ENCODE data around the gene CADM2. TPM values are rescaled to one million over a fixed set of nuclear protein-coding genes. Genes with fewer than 3 reads are reported as not detected.

The CADM2 gene
- total and polyA plus RNA-seq, 2 donors (not counting 3 experiments of a cell fraction or from before 2014, with no cell fraction given) = not detected

- no peak overlapping the region for H2AFZ ChIP-seq (ENCODE audit: low read depth, low read length)
- DNase-seq (ENCODE audit: low read depth, low spot score) (no peak), FAIRE-seq (no peak)
- no peaks in the 10 kb centered on the region for H3K36me3 ChIP-seq (ENCODE audit: control insufficient read depth in 2 of 2, extremely low read depth in 1 of 2, insufficient read depth in 2 of 2, low read length in 2 of 2)
- H3K9me1 ChIP-seq (replicated peaks; ENCODE audit: control insufficient read depth, extremely low read depth, insufficient read depth, low read length) = no peaks in the 10 kb centered on the region
- dilution Hi-C loops (cut with MboI; ENCODE audit: extremely low pct_ligation_motif_present, low sequenced_read_pairs) = no loop called here
- ChIA-PET CTCF (no interaction called here), POLR2A (no interaction called here)
- no peaks in the 10 kb centered on the region for H3K27me3 ChIP-seq (ENCODE audit: control insufficient read depth in 2 of 2, insufficient read depth in 2 of 2, low read length in 2 of 2)
- H3K9me3 ChIP-seq (replicated peaks; ENCODE audit: control insufficient read depth, insufficient read depth, low read length) = no peaks in the 10 kb centered on the region
- BruUV-seq (replicated peaks) = no TSS peak
- no peak overlapping the region for H3K4me3 ChIP-seq (replicated peaks in 1 of 3; ENCODE audit: insufficient read depth in 1 of 3, low read depth in 1 of 3, low read length in 3 of 3)
- no peak overlapping the region for H3K27ac ChIP-seq (ENCODE audit: insufficient read depth, low read depth, low read length)
- H3K9ac ChIP-seq (replicated peaks; ENCODE audit: extremely low read depth, insufficient read depth, low read length) = no peak overlapping the region
- no peaks in the 10 kb centered on the region for H4K20me1 ChIP-seq (replicated peaks; ENCODE audit: control insufficient read depth, extremely low read depth, insufficient read depth, low read length)
- intact Hi-C loops (cut with micrococcal nuclease) = no loop called here
- no peaks in the 10 kb centered on the region for H3K4me1 ChIP-seq (ENCODE audit: control insufficient read depth, extremely low read depth, insufficient read depth, low read length)
- no peak overlapping the region for H3K4me2 ChIP-seq (ENCODE audit: insufficient read depth, low read length)
- TF ChIP-seq MAX (IDR thresholded peaks at IDR 0.05; ENCODE audit: insufficient read depth, insufficient read length) (no peak), MYC (IDR thresholded peaks at IDR 0.05; ENCODE audit: low read depth, low read length) (no peak), POLR2A (IDR thresholded peaks at IDR 0.05; ENCODE audit: low read depth, low read length) (no peak), FOS (IDR thresholded peaks at IDR 0.05; ENCODE audit: borderline replicate concordance, insufficient read depth, low read length) (no peak), CTCF (IDR thresholded peaks at IDR 0.05; ENCODE audit: extremely low read depth in 1 of 2, insufficient read depth in 1 of 2, low read depth in 1 of 2, low read length in 2 of 2) (no peak), EZH2 (IDR thresholded peaks at IDR 0.05; ENCODE audit: borderline replicate concordance, low read depth, low read length, severe bottlenecking) (no peak), JUN (IDR thresholded peaks at IDR 0.05; ENCODE audit: borderline replicate concordance, insufficient read depth, insufficient read length, low read depth) (no peak), GATA2 (IDR thresholded peaks at IDR 0.05; ENCODE audit: insufficient read depth, insufficient read length, low read depth, low read length) (no peak), POLR2AphosphoS5 (IDR thresholded peaks at IDR 0.05; ENCODE audit: insufficient read depth, low read depth, low read length) (no peak)
- no peaks in the 10 kb centered on the region for H3K79me2 ChIP-seq (ENCODE audit: control insufficient read depth, insufficient read depth, low read length)
These were observed 895.0 kb downstream of the CADM2 start for GRCh38 chr3:85853805-85854204.
